ENCODE results near the gene MPRIP. TPM values are rescaled to one million over a fixed set of nuclear protein-coding genes. Genes with fewer than 3 reads are reported as not detected.

Gene MPRIP
- total RNA-seq, 1 experiment from 2014 or later = 258 TPM

DNA sequence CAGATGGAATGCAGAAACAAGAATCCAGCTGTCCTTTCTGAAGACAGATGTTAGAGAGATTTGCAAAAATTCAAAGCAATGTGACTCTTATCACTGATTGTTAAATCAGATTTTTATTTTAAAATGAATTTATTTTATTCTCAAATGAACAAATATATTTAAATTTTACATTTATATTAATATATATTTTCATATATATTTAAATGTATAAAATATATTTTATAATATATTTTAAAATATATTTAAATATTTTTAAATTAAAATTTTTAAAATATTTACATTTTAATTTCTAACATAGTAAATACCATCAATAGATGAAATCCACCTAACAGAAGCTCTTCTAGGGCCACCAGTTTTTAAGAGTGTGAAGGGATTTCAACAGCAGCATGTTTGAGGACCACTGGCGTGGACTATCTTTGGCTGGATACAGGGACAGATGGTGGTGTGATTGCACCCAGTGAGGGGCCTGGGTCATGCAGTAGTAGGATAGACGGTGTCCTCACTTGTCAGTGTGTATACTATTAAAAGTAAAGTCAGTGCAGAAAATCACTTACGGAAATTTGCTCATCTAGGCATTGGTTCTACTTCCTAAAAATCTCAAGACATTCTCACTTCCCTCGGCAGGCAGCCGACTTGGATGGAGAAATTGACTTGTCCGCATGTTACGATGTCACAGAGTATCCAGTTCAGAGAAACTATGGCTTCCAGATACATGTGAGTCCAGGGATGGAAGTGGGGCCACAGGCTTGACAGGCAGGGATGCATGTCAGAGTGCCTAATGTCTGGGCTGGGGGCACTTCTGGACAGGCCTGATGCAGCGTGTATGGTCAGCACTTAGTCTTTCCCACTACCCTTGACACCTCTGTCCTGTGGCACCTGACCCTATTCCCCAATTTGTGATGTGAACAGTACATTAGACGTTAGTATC is 107.5 kb downstream of the MPRIP start:
- no peak for DNase-seq (ENCODE audit: low read depth, low spot score)
- Histone ChIP-seq H3K9ac (ENCODE audit: low read length) (no peak overlapping the region), H3K27me3 (ENCODE audit: insufficient read depth, low read length) (no peaks in the 10 kb centered on the region), H3K4me3 (replicated peaks in 1 of 2; ENCODE audit: low read depth in 1 of 2, low read length in 2 of 2) (no peak overlapping the region), H3K9me2 (ENCODE audit: insufficient read depth) (no peaks in the 10 kb centered on the region), H2AFZ (ENCODE audit: low read depth, low read length, poor library complexity, severe bottlenecking) (no peak overlapping the region), H3K4me1 (ENCODE audit: control insufficient read depth in 1 of 2, insufficient read depth in 2 of 2, low read length in 2 of 2) (peaks cover 2 to 29% of the 10 kb centered on the region in 2 experiments; a peak in 2 of 4 replicates), H3K27ac (ENCODE audit: low read depth, low read length) (no peak overlapping the region), H3K9me3 (ENCODE audit: control insufficient read depth in 1 of 2, insufficient read depth in 1 of 2, low read depth in 1 of 2, low read length in 2 of 2) (no peaks in the 10 kb centered on the region), H3K36me3 (ENCODE audit: control insufficient read depth in 1 of 2, insufficient read depth in 2 of 2, low read length in 2 of 2) (peaks cover 37 to 47% of the 10 kb centered on the region in 2 experiments), H3K4me2 (ENCODE audit: low read length) (no peak overlapping the region), H3K79me2 (ENCODE audit: insufficient read depth, low read length) (peaks cover 3% of the 10 kb centered on the region; the same call in 1 of the 2 replicates), H4K20me1 (ENCODE audit: insufficient read depth) (no peaks in the 10 kb centered on the region; the same call in 1 of the 2 replicates)
- ChIA-PET RAD21 (ENCODE audit: low non-redundant PET in 1 of 2, low total read pairs in 2 of 2, uncharacterized antibody in 2 of 2, unreplicated experiment in 2 of 2) (no interaction called here), CTCF (interaction anchor here (1.1 kb wide), 1 partner anchor 158 kb away, joined by 4 read pairs; no protein-coding TSS in a partner anchor), POLR2A (no interaction called here)
- TF ChIP-seq ZNF274 (IDR thresholded peaks at IDR 0.05; ENCODE audit: low read depth, low read length) (no peak), EZH2 (IDR thresholded peaks at IDR 0.05) (no peak), ATF3 (IDR thresholded peaks at IDR 0.05) (no peak), EZH2phosphoT487 (IDR thresholded peaks at IDR 0.05; ENCODE audit: borderline replicate concordance) (no peak), JUND (IDR thresholded peaks at IDR 0.05) (no peak), ZFX (IDR thresholded peaks at IDR 0.05) (no peak), CTCF (IDR thresholded peaks at IDR 0.05 in 2 of 3, conservative IDR thresholded peaks at IDR 0.05 in 1 of 3; ENCODE audit: borderline replicate concordance in 1 of 3, insufficient read depth in 1 of 3, low read depth in 2 of 3, low read length in 2 of 3) (no peak), POLR2A (IDR thresholded peaks at IDR 0.05; ENCODE audit: borderline replicate concordance, extremely low read depth, insufficient read depth, insufficient read length) (no peak), SIN3A (IDR thresholded peaks at IDR 0.05; ENCODE audit: low read depth) (no peak), CEBPB (IDR thresholded peaks at IDR 0.05; ENCODE audit: low read depth) (no peak), RAD21 (IDR thresholded peaks at IDR 0.05; ENCODE audit: low read depth) (no peak), TCF7L2 (IDR thresholded peaks at IDR 0.05; ENCODE audit: borderline replicate concordance, extremely low read depth, insufficient read depth, insufficient read length) (no peak)
- TF ChIP-seq, protein P1, sequence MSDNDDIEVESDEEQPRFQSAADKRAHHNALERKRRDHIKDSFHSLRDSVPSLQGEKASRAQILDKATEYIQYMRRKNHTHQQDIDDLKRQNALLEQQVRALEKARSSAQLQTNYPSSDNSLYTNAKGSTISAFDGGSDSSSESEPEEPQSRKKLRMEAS (IDR thresholded peaks at IDR 0.05) = no peak
- no TSS peak for BruUV-seq (replicated peaks)
- intact Hi-C loops (cut with micrococcal nuclease) = no loop called here
- no peak for ATAC-seq
